HCT116 (cell line): Measurements from ENCODE around the gene MFGE8.

Source experiments
- CTCF ChIP-seq, 3 experiments: fragments of 200-600 bp in 1 of 3; sonication (generic) in 1 of 3; IDR thresholded peaks in 2 of 3; conservative IDR thresholded peaks in 1 of 3; 2 replicates each; pipeline ENCODE4 v1.5.1; 2012 to 2017; ENCODE audit warnings: low read depth in 2 of 3, low read length in 2 of 3, antibody characterized with exemption in 1 of 3, borderline replicate concordance in 1 of 3, control low read depth in 1 of 3, mild to moderate bottlenecking in 1 of 3, mixed read lengths in 1 of 3, mixed run types in 1 of 3, moderate library complexity in 1 of 3; ENCODE audit not compliant: insufficient read depth in 1 of 3
- EZH2 ChIP-seq: fragments of 200-600 bp; sonication (generic); IDR thresholded peaks from 2 replicates; pipeline ENCODE4 v1.6.1; 2017; ENCODE audit warnings: antibody characterized with exemption, mixed run types
- EZH2phosphoT487 ChIP-seq: fragments of 200-600 bp; IDR thresholded peaks from 2 replicates; pipeline ENCODE4 v1.6.1; 2018; ENCODE audit warnings: antibody characterized with exemption, borderline replicate concordance
- JUND ChIP-seq: IDR thresholded peaks from 2 replicates; pipeline ENCODE4 v1.6.1; 2012
- POLR2A ChIP-seq: IDR thresholded peaks from 2 replicates; pipeline ENCODE4 v1.7.0; 2011; ENCODE audit warnings: borderline replicate concordance; ENCODE audit not compliant: insufficient read depth, insufficient read length; ENCODE audit errors: extremely low read depth
- POLR2AphosphoS5 ChIP-seq: IDR thresholded peaks from 2 replicates; pipeline ENCODE4 v1.6.1; 2011; ENCODE audit warnings: mild to moderate bottlenecking, low read depth, low read length, moderate library complexity
- RAD21 ChIP-seq: IDR thresholded peaks from 2 replicates; pipeline ENCODE4 v1.6.1; 2012; ENCODE audit warnings: low read depth, mild to moderate bottlenecking
- SIN3A ChIP-seq: IDR thresholded peaks from 2 replicates; pipeline ENCODE4 v1.6.1; 2012; ENCODE audit warnings: low read depth
- SP1 ChIP-seq: IDR thresholded peaks from 2 replicates; pipeline ENCODE4 v1.6.1; 2012; ENCODE audit warnings: low read depth
- TCF7L2 ChIP-seq: IDR thresholded peaks from 2 replicates; pipeline ENCODE4 v1.7.0; 2011; ENCODE audit warnings: borderline replicate concordance, inconsistent platforms; ENCODE audit not compliant: insufficient read depth, insufficient read length; ENCODE audit errors: extremely low read depth
- YY1 ChIP-seq: IDR thresholded peaks from 2 replicates; pipeline ENCODE4 v1.6.1; 2011; ENCODE audit warnings: low read length, low read depth, moderate library complexity, mild to moderate bottlenecking; ENCODE audit not compliant: insufficient replicate concordance; ENCODE audit errors: extremely low read depth
- ZNF274 ChIP-seq: fragments of 200-500 bp; sonication (Bioruptor generic); IDR thresholded peaks from 2 replicates; pipeline ENCODE4 v1.6.1; 2014; ENCODE audit warnings: mild to moderate bottlenecking, low read depth, low read length, inconsistent platforms

- TF ChIP-seq RAD21, result no peak
- TF ChIP-seq CTCF (IDR thresholded peaks at IDR 0.05 in 2 of 3, conservative IDR thresholded peaks at IDR 0.05 in 1 of 3; ENCODE audit: borderline replicate concordance in 1 of 3, insufficient read depth in 1 of 3, low read depth in 2 of 3, low read length in 2 of 3), result no peak
- no peak for TF ChIP-seq POLR2A
- no peak for TF ChIP-seq SIN3A
- TF ChIP-seq SP1, result no peak
- TF ChIP-seq EZH2phosphoT487, result no peak
- no peak for TF ChIP-seq POLR2AphosphoS5
- no peak for TF ChIP-seq TCF7L2
- TF ChIP-seq ZNF274, result no peak
- TF ChIP-seq EZH2, result no peak
- no peak for TF ChIP-seq JUND
- TF ChIP-seq YY1, result no peak
Observed at GRCh38 chr15:88872706-88873105, 40.5 kb downstream of the MFGE8 start.
